ENCODE results near the gene FER1L5.

The FER1L5 gene

DNA sequence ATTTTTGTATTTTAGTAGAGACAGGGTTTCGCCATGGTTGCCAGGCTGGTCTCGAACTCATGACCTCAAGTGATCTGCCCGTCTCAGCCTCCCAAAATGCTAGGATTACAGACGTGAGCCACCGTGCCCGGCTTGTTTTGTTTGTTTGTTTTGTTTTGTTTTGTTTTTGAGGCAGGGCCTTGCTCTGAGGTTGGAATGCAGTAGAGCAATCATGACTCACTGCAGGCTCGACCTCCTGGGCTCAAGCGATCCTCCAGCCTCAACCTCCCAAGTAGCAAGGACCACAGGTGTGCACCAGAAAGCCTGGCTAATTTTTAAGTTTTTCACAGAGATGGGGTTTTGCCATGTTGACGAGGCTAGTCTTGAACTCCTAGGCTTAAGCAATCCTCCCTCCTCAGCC, 109.2 kb downstream of the FER1L5 start:
- TF ChIP-seq EZH2phosphoT487 (IDR thresholded peaks at IDR 0.05; ENCODE audit: borderline replicate concordance, low read length) = no peak
- TF ChIP-seq, protein P1, sequence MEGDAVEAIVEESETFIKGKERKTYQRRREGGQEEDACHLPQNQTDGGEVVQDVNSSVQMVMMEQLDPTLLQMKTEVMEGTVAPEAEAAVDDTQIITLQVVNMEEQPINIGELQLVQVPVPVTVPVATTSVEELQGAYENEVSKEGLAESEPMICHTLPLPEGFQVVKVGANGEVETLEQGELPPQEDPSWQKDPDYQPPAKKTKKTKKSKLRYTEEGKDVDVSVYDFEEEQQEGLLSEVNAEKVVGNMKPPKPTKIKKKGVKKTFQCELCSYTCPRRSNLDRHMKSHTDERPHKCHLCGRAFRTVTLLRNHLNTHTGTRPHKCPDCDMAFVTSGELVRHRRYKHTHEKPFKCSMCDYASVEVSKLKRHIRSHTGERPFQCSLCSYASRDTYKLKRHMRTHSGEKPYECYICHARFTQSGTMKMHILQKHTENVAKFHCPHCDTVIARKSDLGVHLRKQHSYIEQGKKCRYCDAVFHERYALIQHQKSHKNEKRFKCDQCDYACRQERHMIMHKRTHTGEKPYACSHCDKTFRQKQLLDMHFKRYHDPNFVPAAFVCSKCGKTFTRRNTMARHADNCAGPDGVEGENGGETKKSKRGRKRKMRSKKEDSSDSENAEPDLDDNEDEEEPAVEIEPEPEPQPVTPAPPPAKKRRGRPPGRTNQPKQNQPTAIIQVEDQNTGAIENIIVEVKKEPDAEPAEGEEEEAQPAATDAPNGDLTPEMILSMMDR (IDR thresholded peaks at IDR 0.05; ENCODE audit: low read depth, low read length, poor library complexity, severe bottlenecking) = no peak
- Histone ChIP-seq H3K27ac (ENCODE audit: low read depth, low read length) (no peak overlapping the region), H3K4me1 (ENCODE audit: control insufficient read depth, low read length) (no peaks in the 10 kb centered on the region), H3K27me3 (ENCODE audit: control insufficient read depth, low read length) (no peaks in the 10 kb centered on the region; the same call in 1 of the 2 replicates), H3K9me2 (replicated peaks; ENCODE audit: control insufficient read depth, low read length) (no peaks in the 10 kb centered on the region), H3F3A (ENCODE audit: control insufficient read depth, insufficient read depth) (no peaks in the 10 kb centered on the region), H3K9me3 (ENCODE audit: control insufficient read depth, insufficient read depth, low read length) (no peaks in the 10 kb centered on the region), H3K79me2 (ENCODE audit: control insufficient read depth, low read length) (no peaks in the 10 kb centered on the region), H3K36me3 (ENCODE audit: control insufficient read depth, low read length) (no peaks in the 10 kb centered on the region), H3K4me2 (ENCODE audit: low read length) (no peak overlapping the region), H4K20me1 (ENCODE audit: control insufficient read depth, insufficient read depth, low read depth, low read length) (no peaks in the 10 kb centered on the region), H3K4me3 (ENCODE audit: low read length) (no peak overlapping the region)

GRCh38 chr2:96753661-96754282, 111.2 kb downstream of the FER1L5 start:
- Histone ChIP-seq H3K9me3 (ENCODE audit: control insufficient read depth, insufficient read depth, low read length) (no peaks in the 10 kb centered on the region), H3K4me2 (ENCODE audit: low read length) (no peak overlapping the region), H3K4me3 (ENCODE audit: low read length) (no peak overlapping the region), H3F3A (ENCODE audit: control insufficient read depth, insufficient read depth) (no peaks in the 10 kb centered on the region), H3K27ac (ENCODE audit: low read depth, low read length) (no peak overlapping the region), H3K9me2 (replicated peaks; ENCODE audit: control insufficient read depth, low read length) (no peaks in the 10 kb centered on the region), H3K36me3 (ENCODE audit: control insufficient read depth, low read length) (no peaks in the 10 kb centered on the region), H4K20me1 (ENCODE audit: control insufficient read depth, insufficient read depth, low read depth, low read length) (no peaks in the 10 kb centered on the region), H3K4me1 (ENCODE audit: control insufficient read depth, low read length) (no peaks in the 10 kb centered on the region), H3K27me3 (ENCODE audit: control insufficient read depth, low read length) (no peaks in the 10 kb centered on the region; the same call in 1 of the 2 replicates), H3K79me2 (ENCODE audit: control insufficient read depth, low read length) (no peaks in the 10 kb centered on the region)
- no peak for TF ChIP-seq EZH2phosphoT487 (IDR thresholded peaks at IDR 0.05; ENCODE audit: borderline replicate concordance, low read length)
- TF ChIP-seq, protein P1 (IDR thresholded peaks at IDR 0.05; ENCODE audit: low read depth, low read length, poor library complexity, severe bottlenecking) = no peak

GRCh38 chr2:96754317-96754716, 111.8 kb downstream of the FER1L5 start:
- Histone ChIP-seq H3K79me2 (ENCODE audit: control insufficient read depth, low read length) (no peaks in the 10 kb centered on the region), H4K20me1 (ENCODE audit: control insufficient read depth, insufficient read depth, low read depth, low read length) (no peaks in the 10 kb centered on the region), H3K9me3 (ENCODE audit: control insufficient read depth, insufficient read depth, low read length) (no peaks in the 10 kb centered on the region), H3K4me2 (ENCODE audit: low read length) (no peak overlapping the region), H3F3A (ENCODE audit: control insufficient read depth, insufficient read depth) (no peaks in the 10 kb centered on the region), H3K27me3 (ENCODE audit: control insufficient read depth, low read length) (no peaks in the 10 kb centered on the region; the same call in 1 of the 2 replicates), H3K4me1 (ENCODE audit: control insufficient read depth, low read length) (peaks cover 3% of the 10 kb centered on the region), H3K27ac (ENCODE audit: low read depth, low read length) (no peak overlapping the region), H3K9me2 (replicated peaks; ENCODE audit: control insufficient read depth, low read length) (no peaks in the 10 kb centered on the region), H3K36me3 (ENCODE audit: control insufficient read depth, low read length) (no peaks in the 10 kb centered on the region), H3K4me3 (ENCODE audit: low read length) (no peak overlapping the region)
- no peak for TF ChIP-seq EZH2phosphoT487 (IDR thresholded peaks at IDR 0.05; ENCODE audit: borderline replicate concordance, low read length)
- TF ChIP-seq, protein P1 (IDR thresholded peaks at IDR 0.05; ENCODE audit: low read depth, low read length, poor library complexity, severe bottlenecking) = no peak
